Thoracic aorta (tissue), 2 donors: Measurements from ENCODE around the gene NEDD9. TPM values are rescaled to one million over a fixed set of nuclear protein-coding genes. Genes with fewer than 3 reads are reported as not detected.

Experiments used
- ATAC-seq: fragments of 150-250 bp; one replicate; pipeline ENCODE4 v1.8.0; 2017; ENCODE audit warnings: low read depth; ENCODE audit not compliant: insufficient number of reproducible peaks, low FRiP score
- DNase-seq: peaks from one replicate; pipeline ENCODE4 v3.0.0-alpha.2; 2020; ENCODE audit warnings: low spot score
- H3K27ac ChIP-seq, 2 donors: fragments of 200-600 bp; sonication (generic); 1 replicate in 1 of 2; 2 replicates in 1 of 2; pipeline ENCODE4 v1.5.1; 2016; ENCODE audit warnings: mild to moderate bottlenecking in 2 of 2, moderate library complexity in 2 of 2
- H3K27me3 ChIP-seq: fragments of 200-600 bp; sonication (generic); replicated peaks from 2 replicates; pipeline ENCODE4 v1.6.0; 2016; ENCODE audit warnings: mild to moderate bottlenecking; ENCODE audit not compliant: insufficient read depth
- H3K36me3 ChIP-seq: fragments of 200-600 bp; sonication (generic); one replicate; pipeline ENCODE4 v1.5.1; 2016
- H3K4me1 ChIP-seq, 2 donors: fragments of 200-600 bp; sonication (generic); 1 replicate in 1 of 2; 2 replicates in 1 of 2; pipeline versions ENCODE4 v1.5.1 to v1.6.0; 2016; ENCODE audit warnings: low read depth in 2 of 2, mild to moderate bottlenecking in 1 of 2; ENCODE audit not compliant: control insufficient read depth in 1 of 2
- H3K4me3 ChIP-seq: fragments of 200-600 bp; sonication (generic); 2 replicates; pipeline ENCODE4 v1.5.1; 2016; ENCODE audit warnings: mild to moderate bottlenecking
- H3K9me3 ChIP-seq: fragments of 200-600 bp; sonication (generic); 2 replicates; pipeline ENCODE4 v1.5.1; 2016
- total RNA-seq, 2 donors: library from RNA; depleted of rRNA; stranded (reverse); fragments of >200 nt; gene quantifications; one replicate each; pipeline versions ENCODE4 v1.1.0 to v1.2.3, GENCODE V29; 2016
- TF ChIP-seq, protein P1 (sequence below): fragments of 200-600 bp; sonication (generic); IDR thresholded peaks from one replicate; pipeline ENCODE4 v1.5.1; 2019; ENCODE audit warnings: antibody characterized with exemption

NEDD9 gene
- total RNA-seq, 2 donors from 2014 or later, result 122 to 181 TPM

DNA sequence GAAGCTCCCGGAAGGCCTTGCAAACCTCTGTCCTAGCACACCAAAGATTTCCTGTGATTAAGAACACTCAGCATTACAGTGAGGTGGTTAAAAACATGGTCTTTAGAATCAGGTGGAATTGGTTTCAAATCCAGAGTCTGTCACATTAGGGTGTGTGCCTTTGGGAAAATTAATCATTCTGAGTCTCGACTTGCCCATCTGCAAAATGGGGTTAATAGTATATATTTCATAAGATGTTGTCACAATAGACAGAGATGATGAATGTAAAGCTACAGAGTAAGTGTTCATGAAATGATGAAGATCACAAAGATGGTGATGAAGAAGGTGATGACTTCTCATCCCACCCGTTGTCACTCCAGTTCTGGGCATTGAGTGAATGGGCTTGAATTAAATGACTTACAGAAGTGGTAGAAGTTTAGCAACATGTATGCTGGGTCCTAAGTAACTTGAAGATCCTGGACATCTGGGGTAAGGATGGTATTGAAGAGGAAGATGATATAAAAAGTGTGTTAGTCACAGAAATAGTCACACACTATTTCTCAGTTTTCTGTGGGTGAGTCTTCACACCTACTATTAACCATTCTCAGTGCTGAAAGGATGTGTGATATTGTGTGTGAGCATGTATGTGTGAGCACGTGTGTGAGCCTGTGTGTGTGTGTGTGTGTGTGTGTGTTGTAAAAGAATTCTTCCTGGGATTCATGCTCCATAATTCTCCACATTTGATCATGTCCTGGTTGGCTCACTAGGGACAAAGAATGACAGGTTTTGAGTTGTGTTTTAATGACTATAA, 28.0 kb upstream of the NEDD9 start:
- ATAC-seq, result no peak
- Histone ChIP-seq H3K4me3 (no peak overlapping the region), H3K27me3 (no peaks in the 10 kb centered on the region), H3K27ac (no peak overlapping the region), H3K36me3 (no peaks in the 10 kb centered on the region), H3K4me1 (peaks cover 21 to 32% of the 10 kb centered on the region in 2 donors), H3K9me3 (no peaks in the 10 kb centered on the region)
- no peak for DNase-seq
- TF ChIP-seq, protein P1, sequence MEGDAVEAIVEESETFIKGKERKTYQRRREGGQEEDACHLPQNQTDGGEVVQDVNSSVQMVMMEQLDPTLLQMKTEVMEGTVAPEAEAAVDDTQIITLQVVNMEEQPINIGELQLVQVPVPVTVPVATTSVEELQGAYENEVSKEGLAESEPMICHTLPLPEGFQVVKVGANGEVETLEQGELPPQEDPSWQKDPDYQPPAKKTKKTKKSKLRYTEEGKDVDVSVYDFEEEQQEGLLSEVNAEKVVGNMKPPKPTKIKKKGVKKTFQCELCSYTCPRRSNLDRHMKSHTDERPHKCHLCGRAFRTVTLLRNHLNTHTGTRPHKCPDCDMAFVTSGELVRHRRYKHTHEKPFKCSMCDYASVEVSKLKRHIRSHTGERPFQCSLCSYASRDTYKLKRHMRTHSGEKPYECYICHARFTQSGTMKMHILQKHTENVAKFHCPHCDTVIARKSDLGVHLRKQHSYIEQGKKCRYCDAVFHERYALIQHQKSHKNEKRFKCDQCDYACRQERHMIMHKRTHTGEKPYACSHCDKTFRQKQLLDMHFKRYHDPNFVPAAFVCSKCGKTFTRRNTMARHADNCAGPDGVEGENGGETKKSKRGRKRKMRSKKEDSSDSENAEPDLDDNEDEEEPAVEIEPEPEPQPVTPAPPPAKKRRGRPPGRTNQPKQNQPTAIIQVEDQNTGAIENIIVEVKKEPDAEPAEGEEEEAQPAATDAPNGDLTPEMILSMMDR, result no peak

DNA sequence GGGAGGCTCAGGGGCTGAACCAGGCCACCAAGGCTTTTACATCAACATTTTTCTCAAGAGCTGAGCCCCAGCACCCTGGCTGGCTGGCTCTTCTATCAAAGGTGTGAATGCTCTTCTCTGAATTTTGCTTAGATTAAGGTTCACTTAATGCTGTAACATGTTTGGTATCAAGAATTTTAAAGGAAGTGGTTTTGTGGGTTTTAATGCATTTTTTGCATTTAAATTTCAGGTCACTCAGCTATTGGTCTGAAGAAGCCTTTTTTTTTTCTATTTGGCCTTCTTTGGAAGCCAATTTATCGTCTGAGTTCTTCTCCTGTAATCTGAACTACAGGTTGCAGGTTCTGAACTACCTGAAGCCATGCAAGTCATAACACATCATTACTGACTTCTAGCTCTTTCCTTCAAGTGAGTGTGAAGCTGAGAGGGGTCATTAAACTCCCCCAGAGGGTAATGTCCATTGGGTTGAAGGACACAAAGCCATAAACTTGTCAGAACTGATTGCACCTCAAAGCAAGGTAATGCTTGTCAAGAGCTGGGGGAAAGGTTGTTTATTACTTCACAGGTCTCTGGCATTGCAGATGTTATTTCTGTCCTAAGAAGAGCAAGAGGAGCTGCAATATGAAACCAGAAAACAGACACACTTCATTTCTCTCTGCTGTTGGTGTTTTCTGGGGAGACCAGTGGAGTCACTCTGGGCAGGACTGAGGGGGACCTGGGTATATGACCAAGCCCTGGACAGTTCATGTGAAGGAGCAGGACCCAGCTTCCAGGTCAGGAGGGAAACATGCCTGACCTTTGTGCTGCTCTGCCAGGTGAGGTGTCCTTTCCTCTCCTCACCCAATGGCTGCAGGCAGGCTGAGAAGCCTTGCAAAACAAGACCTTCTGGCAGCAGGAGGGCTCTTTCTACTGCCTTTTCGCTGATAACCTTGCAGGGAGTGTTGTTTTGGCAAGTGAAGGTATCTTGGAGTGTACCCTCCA, 26.1 kb upstream of the NEDD9 start:
- no peak for ATAC-seq
- Histone ChIP-seq H3K4me1 (peaks cover 16 to 29% of the 10 kb centered on the region in 2 donors), H3K9me3 (no peaks in the 10 kb centered on the region), H3K36me3 (no peaks in the 10 kb centered on the region), H3K27ac (no peak overlapping the region), H3K27me3 (no peaks in the 10 kb centered on the region), H3K4me3 (no peak overlapping the region)
- no peak for DNase-seq
- TF ChIP-seq, protein P1, result no peak

DNA sequence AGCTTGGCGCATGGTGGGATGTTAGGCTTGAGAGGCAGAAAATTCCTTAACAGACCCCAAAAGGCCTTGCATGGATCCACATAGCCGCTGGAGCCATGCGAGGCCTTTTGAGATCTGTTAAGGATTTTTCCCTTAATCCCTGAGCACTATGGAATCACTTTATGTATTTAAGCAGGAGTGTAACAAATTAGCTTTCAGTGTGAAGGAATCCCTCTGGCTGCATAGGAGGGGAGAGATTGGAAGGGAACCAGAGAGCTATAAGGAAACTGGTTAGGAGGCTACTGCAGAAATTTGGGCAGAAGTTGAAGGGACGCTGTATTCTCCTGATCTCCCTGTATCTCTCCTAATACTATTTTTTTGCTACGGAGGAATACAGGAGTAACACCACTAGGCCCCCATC, 23.1 kb upstream of the NEDD9 start:
- ATAC-seq, result no peak
- TF ChIP-seq, protein P1, result no peak
- Histone ChIP-seq H3K36me3 (no peaks in the 10 kb centered on the region), H3K27me3 (no peaks in the 10 kb centered on the region), H3K4me1 (peaks cover 20 to 32% of the 10 kb centered on the region in 2 donors), H3K27ac (no peak overlapping the region), H3K9me3 (no peaks in the 10 kb centered on the region), H3K4me3 (no peak overlapping the region)
- DNase-seq, result no peak

DNA sequence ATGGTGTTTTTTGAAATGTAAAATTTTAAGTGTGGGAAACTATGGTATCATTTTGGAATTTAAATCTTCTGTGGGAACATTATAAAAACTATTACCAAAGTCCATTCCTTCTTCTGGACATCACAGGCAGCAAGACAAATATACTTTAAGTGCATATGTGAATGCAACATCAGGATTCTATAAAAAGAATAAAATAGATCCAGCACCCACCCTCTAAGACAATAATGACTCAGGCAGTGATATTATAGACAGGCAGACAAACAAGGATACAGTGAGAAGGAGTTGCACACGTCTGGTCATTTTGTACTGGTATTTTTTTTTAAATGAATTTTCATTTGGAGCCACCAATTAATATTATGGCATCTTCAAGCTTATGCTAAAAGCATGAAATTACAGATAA, 21.1 kb upstream of the NEDD9 start:
- TF ChIP-seq, protein P1, result no peak
- ATAC-seq (no peak), DNase-seq (no peak)
- Histone ChIP-seq H3K27ac (peak overlapping the region in 1 of 2 donors; percentile 44), H3K4me3 (no peak overlapping the region), H3K27me3 (no peaks in the 10 kb centered on the region), H3K36me3 (no peaks in the 10 kb centered on the region), H3K9me3 (no peaks in the 10 kb centered on the region), H3K4me1 (peaks cover 22 to 41% of the 10 kb centered on the region in 2 donors)
